HG02642 (cell line): Measurements from ENCODE around the gene CFAP57.
"Not testable (repeated sequence)": the region's sequence is repeated elsewhere in the genome, so short reads cannot be mapped to it uniquely, and the experiment has no call there.

Source experiments
- ATAC-seq: cut with Tn5 transposase; IDR thresholded peaks from one replicate; pipeline ENCODE4 v1.9.1; 2021; ENCODE audit warnings: mild to moderate bottlenecking; ENCODE audit not compliant: unreplicated experiment, poor library complexity

The CFAP57 gene

DNA sequence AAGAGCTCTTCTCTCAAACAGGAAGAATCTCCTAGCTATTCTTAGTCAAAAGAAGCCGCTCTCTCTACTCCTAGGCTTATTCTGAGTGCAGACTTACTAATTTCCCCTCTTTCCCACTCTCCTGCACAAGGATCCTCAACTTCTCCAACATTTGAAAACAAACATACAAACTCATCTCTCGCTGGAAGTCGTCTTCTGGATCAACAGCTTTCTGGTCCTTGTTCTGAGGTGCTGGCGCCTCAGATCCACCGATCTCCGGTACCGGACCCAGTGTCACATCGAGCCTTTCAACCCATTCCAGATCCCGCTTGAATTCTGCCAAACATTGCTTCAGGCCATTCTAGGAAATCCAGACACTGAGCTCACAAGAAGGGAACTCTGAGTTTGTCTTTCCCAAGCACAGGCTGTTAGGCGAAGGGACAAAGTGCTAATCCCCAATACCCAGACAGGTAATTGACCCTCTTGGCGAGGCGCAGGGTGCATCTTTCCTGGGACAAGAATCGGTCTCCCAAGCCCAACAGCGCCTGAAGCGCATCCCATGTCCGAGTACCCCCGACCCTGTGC, 736 bp upstream of the CFAP57 start:
- no peak for ATAC-seq

DNA sequence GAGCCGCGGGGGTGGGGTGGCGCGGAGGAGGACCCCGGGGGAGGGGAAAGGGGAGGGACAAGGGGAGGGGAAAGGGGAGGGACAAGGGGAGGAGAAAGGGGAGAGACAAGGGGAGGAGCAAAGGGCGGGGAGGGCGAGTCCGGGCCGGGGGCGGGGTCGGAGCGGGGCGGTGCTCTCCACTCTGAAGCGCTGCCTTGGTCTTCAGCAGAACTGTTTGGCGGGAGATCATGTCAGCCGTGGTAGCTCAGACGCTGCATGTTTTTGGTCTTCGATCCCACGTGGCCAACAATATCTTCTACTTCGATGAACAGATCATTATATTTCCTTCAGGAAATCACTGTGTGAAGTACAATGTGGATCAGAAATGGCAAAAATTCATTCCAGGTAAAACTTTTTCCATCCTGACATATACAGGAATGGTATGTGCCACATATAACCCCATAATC, 420 bp downstream of the CFAP57 start:
- ATAC-seq: peak; percentile 35

DNA sequence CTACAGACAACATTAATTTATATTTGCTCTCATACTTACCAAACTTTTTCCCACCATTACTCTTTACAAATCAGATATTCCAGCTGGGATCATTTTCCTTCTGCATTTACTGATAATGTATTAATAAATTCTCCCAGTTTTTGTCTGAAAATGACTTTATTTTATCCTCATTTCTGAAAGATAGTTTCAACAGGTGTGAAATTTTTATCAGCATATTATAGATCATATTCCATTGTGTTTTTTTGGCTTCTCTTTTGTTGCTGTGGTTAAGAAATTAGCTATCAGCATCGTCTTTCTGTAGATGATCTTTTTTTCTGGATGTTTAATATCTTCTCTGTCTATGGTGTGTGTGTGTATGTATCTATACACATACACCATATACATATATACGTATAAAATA, 2.7 kb downstream of the CFAP57 start:
- no peak for ATAC-seq

DNA sequence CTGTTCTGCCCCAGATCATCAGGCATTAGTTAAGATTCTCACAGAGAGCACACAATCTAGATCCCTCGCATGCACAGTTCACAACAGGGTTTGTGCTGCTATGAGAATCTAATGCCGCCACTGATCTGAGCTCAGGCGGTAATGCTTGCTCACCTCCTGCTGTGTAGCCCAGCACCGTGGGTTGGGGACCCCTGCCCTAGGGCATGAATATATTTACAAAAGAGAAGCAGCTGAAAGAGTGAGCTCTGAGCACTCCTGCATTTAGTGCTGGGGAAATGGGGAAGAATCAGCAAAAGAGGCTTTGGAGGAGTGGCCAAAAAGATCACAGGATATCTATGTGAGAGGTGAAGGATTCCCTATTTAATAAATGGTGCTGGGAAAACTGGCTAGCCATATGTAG, 5.6 kb downstream of the CFAP57 start:
- ATAC-seq: no peak

DNA sequence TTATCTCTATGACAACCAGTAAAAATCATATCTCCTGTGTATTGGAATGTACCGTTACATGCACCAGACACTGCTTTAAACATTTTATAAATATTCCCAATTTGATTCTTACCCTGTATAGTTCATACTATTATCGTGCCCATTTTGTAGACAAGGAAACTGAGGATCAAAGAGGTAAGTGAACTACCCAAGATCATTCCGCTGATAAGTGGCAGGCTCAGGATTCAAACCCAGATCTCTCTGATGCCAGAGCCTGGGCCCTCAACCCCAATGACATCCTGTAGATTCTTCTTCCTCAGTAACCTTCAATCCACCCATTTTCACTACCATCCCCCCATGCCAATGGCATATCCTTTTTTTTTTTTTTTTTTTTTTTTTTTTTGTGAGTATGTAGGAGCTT, 12.3 kb downstream of the CFAP57 start:
- ATAC-seq: no peak

DNA sequence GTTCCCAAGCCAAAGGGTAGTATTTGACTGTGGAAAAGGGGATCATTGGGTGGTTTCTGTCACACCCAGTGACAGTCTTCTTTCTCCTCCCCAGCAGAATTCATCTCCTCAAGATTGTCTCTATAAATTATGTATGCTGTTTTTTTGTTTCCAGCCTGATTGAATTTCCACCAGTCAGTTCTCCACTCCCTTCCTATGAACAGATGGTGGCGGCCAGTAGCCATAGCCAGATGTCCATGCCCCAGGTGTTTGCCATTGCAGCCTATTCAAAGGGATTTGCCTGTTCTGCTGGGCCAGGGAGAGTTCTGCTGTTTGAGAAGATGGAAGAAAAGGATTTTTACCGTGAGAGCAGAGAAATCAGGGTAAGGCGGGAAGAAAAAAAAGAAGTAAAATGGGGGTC, 12.9 kb downstream of the CFAP57 start:
- no peak for ATAC-seq

DNA sequence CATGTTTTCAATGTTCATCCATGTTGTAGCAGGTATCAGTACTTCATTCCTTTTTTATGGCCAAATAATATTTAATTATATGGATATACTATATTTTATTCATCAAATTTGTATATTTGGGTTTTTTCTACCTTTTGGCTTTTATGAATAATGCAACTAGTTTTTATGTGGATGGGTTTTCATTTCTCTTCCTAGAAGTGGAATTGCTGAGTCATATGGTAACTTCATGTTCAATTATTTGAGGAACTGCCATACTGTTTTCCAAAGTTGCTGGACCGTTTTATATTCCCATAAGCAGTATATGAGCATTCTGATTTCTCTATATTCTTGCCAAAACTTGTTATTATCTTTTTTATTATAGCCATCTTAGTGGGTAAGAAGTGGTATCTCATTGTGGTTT, 16.0 kb downstream of the CFAP57 start:
- no peak for ATAC-seq

DNA sequence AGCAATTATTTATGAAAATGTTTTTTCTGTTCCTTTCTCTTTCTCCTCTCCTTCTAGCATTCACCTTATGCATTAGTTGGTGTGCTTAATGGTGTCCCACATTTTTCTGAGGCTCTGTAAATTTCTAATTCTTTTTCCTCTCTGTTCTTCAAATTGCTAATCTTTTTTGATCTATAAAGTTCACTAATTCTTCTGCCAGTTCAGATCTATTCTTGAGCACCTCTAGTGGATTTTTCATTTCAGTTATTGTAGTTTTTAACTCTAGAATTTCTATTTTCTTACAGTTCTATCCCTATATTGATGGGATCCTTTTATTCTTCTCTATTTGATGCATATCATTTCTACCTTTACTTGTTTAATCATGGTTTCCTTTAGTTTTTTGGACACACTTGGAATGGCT, 22.4 kb downstream of the CFAP57 start:
- ATAC-seq: no peak

DNA sequence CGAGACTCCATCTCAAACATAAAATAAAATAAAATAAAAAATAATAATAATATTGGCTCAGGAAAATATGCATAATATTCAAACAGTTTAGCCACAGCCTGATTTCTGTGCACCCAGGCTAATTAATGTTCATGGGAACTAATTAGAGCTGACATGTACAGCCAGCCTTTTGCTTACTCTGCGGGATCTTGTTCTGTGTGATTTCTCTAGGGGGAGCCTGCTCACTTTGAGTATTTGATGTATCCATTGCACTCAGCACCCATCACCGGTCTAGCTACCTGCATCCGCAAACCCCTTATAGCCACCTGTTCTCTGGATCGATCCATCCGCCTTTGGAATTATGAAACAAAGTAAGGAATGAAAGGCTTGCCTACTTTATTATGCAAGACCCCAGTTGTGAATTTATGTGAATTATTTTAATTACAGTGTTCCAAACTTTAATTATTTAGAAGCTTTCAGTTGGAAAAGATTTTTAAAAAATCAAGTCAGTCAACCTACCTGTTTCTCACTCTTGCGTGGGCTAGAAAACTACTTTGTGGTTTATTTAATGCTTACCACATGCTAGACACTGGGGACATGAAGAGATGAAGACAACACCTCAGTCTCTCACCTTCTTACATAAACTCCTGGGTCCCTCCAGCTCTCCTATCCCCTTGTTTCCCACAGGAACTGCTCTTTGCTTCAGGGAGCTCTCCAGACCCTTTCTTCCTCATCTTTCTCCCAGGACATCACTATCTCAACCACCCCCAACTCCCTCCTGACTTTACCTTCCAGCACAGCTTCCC, 25.4 kb downstream of the CFAP57 start:
- no peak for ATAC-seq

DNA sequence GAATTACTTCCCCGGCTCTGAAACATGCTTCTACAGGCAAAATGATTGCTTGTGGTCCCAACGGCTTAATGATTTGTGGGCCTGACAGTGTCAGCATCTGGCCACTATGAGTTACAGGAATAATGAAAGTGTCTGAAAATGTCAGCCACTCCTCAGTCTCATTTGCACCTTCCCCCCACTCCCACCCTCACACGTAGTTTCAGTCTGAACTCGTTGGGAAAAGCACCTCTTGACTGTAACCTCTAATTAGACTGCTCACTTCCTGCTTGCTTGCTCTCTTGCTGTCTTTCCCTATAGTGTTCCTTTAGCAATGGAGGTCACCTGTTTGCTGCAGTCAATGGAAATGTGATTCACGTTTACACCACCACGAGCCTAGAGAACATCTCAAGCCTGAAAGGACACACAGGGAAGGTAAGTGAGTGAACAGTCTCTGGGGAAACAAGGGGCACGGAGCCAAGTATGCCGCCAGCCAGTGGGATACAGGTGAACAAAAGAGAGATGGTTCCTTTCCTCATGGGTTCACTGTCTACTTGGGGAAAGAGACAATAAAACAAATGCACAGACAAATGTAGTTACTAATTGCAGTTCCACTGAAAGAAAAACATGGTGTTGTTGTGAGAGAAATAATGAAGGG, 27.1 kb downstream of the CFAP57 start:
- ATAC-seq: peak; percentile 76

DNA sequence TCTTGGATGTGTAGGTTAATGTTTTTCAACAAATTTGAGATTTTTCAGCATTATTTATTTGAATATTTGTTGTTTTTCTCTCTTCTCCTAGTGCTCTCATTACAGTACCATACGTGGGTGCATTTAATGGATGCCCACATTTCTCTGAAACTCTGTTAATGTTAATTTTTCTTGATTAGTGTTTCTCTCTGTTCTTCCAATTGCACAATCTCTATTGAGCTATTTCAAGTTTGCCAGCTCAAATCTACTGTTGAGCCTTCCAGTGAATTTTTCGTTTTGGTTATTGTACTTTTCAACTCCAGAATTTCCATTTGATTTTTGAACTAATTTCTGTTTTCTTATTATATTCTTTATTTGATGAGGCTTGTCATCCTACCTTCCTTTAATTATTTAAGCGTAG, 31.7 kb downstream of the CFAP57 start:
- no peak for ATAC-seq

DNA sequence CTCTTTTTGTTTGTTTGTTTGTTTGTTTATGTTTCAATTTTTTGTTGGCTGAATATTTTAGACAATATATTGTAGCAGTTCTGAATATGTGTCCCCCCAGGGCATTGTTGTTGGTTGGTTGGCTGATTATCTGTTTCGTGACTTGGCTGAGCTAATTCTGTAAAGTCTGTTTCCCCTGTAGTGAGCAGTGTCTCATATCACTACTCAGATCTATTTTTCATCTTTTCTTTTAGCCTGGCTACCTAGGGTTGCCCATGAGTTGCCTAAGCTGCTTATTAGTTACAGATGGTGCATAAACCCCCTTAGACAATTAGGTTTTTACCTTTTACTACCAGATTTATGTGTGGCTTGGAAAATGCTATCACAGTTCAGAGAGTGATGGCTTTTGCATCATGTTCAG, 32.3 kb downstream of the CFAP57 start:
- no peak for ATAC-seq

DNA sequence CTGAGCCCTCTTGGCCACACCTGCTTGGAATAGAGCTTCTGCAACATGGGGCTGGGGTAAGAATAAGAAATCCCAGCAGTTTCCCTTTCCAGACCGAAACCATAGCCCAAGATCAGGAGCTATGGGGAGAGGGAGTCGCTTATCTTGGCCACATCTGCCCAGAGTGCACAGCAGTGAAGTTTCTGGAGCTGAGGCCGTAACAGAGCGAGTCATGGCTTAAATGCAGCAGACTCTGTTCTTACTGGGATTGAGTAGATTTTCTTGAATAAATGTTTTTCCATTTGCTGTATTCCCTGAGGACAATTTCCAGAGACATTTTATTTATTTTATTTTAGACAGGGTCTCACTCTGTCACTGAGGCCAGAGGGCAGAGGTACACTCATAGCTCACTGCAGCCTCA, 33.5 kb downstream of the CFAP57 start:
- no peak for ATAC-seq

DNA sequence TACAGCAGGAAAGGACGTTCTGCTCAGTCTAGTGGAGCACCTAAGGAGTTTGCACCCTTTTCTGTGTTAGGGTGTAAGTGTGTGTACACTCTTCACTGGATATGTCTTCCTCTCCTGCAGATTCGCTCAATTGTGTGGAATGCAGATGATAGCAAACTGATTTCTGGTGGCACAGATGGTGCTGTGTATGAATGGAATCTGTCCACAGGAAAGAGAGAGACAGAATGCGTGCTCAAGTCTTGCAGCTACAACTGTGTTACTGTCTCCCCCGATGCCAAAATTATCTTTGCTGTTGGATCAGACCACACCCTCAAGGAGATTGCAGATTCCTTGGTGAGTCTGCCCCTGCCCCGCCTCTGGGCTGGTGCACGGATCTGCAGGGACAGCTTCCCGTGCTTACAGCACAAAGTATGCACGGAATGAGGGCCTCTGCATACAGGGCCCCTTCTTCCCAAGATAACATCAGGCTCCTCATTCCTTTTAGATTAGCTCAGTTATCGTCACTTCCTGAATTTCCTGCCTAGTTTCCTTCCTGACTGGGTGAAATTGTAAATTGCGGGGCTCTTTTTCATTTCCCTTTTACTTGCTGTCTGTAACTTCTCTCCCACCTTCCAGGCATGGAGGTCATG, 34.6 kb downstream of the CFAP57 start:
- no peak for ATAC-seq

DNA sequence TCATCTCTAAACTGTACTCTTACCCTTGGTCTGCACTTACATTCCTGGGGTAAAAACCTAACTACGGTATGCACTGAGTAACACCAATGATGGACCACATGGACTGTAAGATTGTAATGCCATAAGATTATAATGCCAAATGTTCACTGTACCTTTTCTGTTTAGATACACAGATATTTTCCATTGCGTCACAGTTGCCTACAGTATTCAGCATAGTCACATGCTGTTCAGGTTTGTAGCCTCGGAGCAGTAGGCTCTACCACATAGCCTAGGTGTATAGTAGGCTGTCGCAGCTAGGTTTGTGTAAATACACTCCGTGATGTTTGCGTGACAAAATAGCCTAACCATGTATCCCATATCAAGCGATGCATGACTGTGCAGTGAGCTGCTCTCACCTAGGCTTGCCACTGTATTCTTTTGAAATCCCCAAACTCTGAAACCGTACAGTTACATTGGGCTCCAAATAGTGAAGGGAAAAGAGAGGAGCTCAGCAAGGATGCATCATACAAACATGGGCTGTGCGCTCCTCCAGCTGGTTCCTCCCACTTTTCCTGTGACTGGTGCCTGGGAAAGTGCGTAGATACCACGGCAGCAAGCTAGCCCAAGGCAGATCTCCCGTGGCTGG, 35.2 kb downstream of the CFAP57 start:
- ATAC-seq: no peak

DNA sequence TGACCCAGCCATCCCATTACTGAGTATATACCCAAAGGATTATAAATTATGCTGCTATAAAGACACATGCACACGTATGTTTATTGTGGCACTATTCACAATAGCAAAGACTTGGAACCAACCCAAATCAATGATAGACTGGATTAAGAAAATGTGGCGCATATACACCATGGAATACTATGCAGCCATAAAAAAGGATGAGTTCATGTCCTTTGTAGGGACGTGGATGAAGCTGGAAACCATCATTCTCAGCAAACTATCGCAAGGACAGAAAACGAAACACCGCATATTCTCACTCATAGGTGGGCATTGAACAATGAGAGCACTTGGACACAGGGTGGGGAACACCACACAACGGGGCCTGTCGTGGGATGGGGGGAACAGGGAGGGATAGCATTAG, 36.1 kb downstream of the CFAP57 start:
- ATAC-seq: not testable (repeated sequence)

DNA sequence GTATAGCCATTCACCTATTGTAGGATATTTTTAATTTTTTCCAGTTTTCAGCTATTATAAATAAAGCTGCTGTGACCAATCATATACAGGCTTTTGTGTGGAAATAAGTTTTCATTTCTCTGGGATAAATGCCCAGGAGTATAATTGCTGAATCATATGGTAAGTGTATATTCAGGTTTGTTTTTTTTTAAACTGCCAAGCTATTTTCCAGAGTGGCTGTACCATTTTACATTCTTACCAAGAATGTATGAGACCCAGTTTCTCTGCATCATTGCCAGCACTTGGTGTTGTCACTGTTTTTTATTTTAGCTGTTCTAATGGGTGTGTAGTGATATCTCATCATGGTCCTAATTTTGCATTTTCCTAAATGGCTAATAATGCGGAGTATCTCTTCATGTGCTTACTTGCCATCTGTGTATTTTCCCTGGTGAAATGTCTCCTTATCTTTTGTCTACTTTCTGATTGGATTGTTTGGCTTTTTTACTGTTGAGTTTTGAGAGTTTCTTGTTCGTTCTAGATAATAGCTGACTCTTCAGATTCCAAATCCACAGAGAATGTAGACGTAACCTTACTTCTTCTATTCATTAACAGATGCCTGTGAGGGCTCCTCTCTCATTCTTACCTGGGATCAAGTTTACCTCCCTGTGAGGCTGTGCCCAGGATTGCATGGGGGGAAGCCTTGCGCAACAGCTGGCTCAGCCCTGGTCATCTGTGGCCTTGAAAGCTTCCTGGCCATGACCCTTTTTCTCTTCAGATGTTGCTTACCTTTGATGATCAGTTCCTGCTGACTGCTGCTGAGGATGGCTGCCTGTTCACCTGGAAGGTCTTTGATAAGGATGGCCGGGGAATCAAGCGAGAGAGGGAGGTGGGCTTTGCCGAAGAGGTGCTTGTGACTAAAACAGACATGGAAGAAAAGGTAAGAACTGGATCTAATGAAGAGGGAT, 42.6 kb downstream of the CFAP57 start:
- ATAC-seq: no peak

DNA sequence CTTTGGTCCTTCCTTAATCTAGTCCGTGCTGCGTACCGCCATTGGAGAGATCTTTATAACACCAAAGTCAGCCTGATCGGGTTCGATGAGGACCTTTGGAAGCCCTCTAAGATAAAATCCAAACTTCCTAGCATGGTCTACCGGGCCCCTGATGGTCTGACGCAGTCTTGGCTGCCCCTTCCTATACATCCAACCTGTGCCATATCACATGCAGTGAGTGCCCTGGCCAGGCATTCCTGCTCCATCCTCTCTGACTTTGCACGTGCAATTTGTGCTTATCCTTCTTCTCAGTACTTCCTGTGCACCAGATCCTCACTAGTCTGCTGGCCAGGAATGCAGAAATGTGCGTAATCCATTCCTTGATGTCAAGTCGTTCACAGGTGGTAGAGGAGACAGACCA, 45.6 kb downstream of the CFAP57 start:
- ATAC-seq: no peak

DNA sequence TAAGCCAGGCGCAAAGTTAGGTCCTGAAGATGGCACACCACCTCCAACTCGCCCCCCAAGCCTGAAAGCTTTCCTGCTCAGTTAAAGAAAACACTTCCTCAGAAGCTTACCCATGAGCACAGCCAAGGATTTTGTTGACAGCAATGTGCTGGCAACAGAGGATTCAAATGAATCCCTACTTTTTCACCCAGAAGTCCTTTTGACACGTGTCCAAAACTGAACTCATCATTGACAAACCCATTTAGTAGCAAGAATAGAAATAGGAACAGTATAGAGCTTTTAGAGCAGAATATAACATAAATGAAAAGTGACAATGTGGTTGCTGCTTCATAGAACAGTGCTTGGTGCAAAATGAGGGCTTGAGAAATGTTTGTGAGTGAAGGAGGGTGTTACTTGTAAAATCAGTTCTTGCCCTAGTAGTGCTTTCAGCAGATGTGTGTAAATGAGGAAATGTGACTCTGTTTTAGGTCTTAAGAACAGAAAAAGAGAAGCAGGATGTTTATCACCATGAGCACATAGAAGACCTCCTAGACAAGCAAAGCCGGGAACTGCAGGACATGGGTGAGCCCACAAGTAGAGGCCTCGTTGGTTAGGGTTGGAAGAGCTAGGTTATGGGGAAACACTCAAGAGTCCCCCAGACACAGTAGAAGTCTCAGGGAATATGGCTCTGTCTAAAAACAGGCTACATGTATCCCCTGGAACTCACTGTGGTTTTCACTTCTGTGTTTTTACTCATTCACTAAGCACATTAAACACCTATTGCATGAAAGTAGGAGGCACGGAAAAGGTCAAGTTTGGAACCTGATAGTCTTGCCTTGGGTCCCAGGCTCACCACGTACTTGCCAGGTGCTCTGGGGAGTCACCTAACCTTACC, 49.0 kb downstream of the CFAP57 start:
- peak; percentile 73 for ATAC-seq
